NT2/D1 (cell line): ENCODE data around the gene APOOL.

ENCODE experiments used
- SUZ12 ChIP-seq: IDR thresholded peaks from 2 replicates; pipeline ENCODE4 v1.6.1; 2011; ENCODE audit not compliant: insufficient read length, insufficient read depth; ENCODE audit errors: extremely low read depth
- YY1 ChIP-seq: IDR thresholded peaks from 2 replicates; pipeline ENCODE4 v1.6.1; 2011; ENCODE audit not compliant: insufficient read length, insufficient read depth
- ZNF274 ChIP-seq: IDR thresholded peaks from 2 replicates; pipeline ENCODE4 v1.6.1; 2011; ENCODE audit warnings: mild to moderate bottlenecking, low read depth, low read length

- TF ChIP-seq SUZ12 (no peak), YY1 (no peak), ZNF274 (no peak)
These were observed 16.5 kb downstream of the APOOL start for GRCh38 chrX:85020216-85020615.
